Right kidney (tissue), 1 donor: Measurements from ENCODE around the gene KCNC4.

Source experiments
- DNase-seq: peaks from one replicate; pipeline ENCODE4 v3.0.0-alpha.2; 2016

Gene KCNC4

DNA sequence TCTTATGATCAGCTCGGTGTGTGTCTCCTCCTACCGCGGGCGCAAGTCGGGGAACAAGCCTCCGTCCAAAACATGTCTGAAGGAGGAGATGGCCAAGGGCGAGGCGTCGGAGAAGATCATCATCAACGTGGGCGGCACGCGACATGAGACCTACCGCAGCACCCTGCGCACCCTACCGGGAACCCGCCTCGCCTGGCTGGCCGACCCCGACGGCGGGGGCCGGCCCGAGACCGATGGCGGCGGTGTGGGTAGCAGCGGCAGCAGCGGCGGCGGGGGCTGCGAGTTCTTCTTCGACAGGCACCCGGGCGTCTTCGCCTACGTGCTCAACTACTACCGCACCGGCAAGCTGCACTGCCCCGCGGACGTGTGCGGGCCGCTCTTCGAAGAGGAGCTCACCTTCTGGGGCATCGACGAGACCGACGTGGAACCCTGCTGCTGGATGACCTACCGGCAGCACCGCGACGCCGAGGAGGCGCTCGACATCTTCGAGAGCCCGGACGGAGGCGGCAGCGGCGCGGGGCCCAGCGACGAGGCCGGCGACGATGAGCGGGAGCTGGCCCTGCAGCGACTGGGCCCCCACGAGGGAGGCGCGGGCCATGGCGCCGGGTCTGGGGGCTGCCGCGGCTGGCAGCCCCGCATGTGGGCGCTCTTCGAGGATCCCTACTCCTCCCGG is 1.5 kb downstream of the KCNC4 start:
- peak; percentile 49 for DNase-seq

DNA sequence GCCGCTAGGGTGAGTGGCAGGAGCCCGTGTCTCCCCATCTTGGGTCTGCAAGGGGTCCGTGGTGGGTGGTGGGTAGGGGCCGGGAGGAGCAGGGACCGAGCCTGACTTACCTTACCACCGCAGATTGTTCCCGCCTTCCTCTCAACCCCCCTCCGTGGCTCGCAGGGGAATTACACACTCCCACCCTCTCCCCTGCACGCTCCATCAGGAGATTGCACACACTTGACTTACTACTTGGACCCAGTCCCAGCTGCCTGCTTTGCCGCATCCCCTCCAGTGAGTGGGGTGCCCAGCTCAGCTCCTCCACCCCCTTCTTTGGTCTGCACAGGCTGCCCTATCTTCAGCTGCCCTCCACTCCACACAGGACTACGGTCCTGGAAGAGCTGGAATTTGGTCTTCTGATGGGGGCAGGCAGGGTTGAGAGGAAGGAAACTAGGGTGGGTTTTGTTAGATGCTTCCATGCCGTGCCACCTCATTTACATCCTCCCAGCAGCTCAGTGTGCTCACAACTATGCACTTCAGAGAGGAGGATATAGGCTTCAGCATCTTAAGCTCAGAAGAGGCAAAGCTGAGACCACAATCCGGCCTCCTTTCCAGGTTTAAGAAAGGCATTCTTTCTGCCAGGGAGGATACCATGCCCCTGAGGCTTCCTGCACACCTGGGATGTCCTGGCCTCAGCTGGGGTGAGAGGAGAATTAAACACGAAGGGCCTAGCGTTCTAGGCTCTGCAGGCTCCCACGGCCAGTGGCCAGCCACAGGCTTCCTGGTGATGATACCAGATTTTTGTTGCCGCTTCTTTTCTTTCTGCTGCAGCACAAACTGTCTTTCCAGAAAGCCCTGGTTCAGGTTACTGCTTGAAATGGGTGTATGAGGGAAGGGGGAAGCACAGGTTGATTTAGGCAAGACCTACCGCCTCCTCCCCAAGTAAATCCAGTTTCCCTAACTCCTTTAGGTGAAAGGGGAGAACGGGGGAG is 2.3 kb downstream of the KCNC4 start:
- DNase-seq: no peak

DNA sequence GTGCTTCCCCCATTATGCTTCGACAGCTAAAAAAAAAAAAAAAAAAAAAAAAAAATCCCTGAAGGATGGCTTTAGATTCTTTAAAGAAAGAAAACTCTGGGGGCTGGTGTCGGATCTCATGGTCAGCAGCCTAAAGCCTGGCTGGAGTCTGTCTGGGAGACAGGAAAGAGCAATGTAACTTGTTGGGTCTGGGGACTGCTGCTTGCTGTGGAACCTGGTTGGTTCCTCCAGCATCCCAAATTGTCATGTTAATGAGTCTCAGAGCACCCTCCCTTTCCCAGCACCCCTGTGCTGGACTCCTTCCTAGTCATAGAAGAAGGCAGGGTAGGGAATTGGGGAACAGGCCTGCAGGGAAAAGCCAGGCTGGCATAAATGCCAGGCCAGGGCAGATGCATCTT is 3.0 kb downstream of the KCNC4 start:
- DNase-seq: no peak

DNA sequence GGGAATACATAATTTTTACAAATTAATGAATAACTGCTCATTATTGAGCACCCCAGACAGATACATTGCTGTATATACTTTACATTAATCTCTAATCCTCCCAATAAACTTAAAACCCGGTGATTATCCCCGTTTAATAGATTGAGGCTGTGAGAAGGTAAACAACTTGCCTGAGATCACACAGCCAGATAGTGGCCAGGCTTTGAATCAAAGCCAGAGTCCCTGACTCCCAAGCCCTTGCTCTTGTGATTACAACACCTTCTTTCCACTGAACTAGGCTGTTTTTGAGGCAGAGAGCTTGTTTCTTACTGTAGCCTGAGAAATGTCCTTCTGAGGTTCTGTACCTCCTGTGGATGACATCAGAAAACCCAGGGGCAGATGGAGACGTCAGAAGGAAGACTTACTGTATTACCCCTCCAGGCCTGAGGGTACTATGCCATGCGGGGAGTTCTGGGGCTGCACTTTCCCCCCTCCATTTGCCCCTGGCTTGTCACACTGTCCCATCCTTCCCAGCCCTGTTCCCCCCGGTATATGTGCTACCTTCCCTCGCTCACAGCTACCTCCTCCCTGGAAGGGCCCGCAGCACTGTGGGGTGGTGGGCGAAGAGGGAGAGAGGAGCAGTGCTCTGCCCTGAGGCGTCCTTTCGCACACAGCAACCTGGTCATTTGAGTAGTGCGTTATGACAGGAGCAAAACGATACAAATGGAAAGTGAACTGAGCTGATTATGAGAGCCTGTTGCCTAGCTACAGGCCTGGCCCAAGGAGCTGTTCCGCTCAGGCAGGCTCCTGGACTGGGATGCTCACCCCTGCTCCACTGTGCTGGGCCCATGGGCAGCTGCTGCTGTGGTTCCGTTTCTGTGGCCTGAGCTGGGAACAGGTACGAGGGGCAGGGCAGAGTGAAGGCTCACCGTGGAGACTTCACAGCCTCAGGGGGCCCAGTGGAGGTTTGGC is 4.6 kb downstream of the KCNC4 start:
- DNase-seq: no peak

DNA sequence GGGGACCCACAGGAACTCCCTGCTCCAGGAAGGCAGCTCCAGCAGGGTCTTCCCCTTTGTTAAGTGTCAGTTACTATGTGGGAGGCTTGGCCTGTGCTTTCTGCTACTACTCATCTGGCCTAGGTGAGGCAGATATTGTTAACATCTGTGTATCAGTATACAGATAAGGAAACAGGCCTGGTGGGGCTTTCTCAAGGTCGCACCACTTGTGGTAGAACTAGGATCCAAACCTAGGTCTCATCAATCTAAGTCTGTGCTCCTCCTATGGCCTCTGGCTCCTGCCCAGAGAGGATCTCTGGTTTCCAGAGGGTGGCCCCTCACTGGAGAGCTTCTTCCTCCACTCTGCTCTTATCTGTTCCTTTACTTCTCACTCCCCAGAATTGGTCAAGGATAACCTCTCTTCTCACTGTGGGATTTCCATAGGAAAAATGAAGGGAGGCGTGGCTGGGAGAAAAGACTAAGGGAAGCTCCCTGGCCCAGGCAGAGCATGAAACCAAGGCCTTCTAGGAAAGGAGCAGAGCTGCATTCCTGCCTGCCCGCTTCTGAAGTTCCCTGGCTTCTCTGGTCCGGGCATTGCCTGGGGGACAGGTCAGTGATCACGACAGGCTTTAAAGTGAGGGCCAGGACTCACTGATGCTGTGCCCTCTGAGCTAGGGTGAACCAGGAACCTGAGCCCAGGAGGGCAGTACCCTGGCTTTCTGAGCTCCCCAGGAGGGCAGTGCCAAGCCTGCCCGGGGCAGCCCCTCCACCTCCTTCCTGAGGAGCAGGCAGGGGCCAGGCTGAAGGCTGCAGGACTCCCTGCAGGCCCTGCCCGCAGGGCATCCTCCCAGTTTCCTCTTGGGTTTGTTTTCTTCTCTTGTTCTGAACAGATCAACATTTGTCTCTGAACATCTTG is 5.8 kb downstream of the KCNC4 start:
- no peak for DNase-seq

DNA sequence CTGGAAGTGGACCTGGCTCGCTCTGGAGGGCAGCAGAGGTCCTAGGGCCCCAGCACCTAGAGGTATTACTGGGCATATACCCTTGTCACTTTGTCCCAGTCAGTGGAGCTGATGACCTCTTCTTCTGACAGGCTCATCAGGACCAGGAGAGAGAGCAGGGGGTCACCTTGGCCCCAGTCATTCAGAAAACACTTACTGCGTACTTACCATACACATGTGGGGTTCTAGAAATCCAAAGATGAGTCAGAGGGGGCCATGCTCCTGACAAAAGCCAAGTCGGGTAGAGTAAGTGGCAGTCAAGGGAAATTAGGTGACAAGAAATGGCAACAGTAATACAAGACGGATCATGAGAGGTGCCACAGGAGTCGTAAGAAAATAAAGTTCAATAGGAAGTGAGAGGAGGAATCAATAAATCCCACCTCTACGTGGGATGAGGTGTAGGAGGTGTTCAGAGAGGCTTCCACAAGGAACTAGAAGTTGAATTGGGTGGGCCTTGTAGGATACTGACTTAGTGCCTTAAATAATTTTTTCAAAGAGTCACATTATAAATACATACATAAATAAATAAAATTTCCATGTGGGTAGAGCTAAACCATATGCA is 6.8 kb downstream of the KCNC4 start:
- no peak for DNase-seq

DNA sequence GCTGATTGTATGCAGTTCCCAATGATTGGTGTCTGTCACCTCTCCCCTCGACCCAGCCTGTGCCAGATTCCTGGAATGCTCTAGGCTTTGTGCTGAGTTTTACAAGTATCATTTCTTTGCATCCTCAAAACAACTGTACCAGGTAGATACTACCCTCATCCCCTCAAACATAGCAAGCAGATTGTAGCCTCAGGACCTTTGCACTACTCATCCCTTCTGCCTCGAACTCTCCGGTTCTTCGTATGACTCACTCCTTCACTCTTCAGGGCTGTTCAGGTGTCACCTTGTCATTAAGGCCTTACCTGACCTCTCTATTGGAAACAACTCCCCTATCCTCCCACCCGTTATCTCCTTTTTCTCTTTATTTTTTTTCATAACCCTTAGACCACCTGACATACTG is 8.0 kb downstream of the KCNC4 start:
- no peak for DNase-seq

DNA sequence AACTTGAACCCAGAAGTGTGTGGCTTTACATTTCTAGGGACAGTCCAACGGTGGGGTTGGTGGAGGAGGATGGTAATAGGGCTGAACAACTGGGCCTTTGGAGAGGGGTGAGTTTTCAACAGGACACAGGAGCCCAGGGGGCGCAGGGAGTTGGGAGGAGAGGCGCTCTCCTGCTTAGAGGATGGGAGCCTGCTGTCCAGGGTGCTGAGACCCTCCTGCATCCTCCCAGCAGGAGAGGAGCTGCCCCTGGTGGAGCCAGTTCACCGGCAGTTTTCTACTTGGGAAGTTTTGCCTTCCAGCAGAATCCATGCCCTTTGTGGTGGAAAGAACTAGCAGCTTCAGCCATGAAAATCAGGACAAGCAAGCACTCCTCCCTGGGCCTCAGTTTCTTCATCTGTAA is 8.6 kb downstream of the KCNC4 start:
- no peak for DNase-seq

DNA sequence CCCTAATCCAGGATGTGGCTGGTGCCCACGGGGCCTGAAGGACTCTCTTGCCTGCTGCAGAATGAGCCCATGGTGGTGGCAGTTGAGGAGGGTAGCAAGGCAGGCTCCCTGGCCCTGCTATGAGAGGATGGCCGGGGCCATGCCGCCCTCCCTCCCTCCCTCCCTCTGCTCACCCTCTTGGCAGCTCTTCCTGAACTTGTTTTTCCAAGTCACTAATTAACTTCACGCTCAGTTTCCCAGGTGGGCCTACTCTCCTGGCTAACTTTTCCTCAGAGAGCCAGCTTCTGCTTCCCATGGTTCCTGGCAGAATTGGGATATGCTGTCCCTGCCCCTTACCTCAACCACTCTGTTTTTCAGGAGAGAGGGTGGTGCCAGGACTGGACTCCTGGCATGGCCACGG is 10.2 kb downstream of the KCNC4 start:
- DNase-seq: no peak

DNA sequence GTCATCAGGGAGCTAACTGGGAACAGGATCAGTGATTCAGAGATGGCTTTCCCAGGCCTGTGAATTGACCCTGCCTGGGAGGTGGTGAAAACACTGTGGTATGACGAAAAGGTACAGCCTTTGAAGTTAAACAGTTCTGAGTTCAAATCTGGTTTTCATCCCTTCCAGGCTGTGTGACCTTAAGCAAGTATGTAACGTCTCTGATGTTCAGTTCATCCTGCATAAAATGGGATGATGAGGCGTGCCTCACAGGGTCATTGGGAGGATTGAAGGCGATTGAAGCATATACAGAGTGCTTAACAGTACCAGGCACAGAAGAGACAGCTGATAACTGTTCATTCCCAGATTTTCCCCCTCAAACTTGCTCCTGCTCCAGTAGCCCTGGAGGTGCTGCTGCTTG is 11.0 kb downstream of the KCNC4 start:
- DNase-seq: no peak

DNA sequence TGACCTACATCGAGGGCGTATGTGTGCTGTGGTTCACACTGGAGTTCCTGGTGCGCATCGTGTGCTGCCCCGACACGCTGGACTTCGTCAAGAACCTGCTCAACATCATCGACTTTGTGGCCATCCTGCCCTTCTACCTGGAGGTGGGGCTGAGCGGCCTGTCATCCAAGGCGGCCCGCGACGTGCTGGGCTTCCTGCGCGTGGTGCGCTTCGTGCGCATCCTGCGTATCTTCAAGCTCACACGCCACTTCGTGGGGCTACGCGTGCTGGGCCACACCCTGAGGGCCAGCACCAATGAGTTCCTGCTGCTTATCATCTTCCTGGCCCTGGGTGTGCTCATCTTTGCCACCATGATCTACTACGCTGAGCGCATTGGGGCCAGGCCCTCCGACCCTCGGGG is 13.0 kb downstream of the KCNC4 start:
- DNase-seq: no peak

DNA sequence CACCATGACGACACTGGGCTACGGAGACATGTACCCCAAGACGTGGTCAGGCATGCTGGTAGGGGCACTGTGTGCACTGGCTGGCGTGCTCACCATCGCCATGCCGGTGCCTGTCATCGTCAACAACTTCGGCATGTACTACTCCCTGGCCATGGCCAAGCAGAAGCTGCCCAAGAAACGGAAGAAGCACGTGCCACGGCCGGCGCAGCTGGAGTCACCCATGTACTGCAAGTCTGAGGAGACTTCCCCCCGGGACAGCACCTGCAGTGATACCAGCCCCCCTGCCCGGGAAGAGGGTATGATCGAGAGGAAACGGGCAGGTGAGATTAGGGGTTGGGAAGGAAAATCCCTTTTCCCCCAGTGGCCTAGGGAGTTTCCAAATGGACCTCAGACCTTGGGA is 13.5 kb downstream of the KCNC4 start:
- no peak for DNase-seq

DNA sequence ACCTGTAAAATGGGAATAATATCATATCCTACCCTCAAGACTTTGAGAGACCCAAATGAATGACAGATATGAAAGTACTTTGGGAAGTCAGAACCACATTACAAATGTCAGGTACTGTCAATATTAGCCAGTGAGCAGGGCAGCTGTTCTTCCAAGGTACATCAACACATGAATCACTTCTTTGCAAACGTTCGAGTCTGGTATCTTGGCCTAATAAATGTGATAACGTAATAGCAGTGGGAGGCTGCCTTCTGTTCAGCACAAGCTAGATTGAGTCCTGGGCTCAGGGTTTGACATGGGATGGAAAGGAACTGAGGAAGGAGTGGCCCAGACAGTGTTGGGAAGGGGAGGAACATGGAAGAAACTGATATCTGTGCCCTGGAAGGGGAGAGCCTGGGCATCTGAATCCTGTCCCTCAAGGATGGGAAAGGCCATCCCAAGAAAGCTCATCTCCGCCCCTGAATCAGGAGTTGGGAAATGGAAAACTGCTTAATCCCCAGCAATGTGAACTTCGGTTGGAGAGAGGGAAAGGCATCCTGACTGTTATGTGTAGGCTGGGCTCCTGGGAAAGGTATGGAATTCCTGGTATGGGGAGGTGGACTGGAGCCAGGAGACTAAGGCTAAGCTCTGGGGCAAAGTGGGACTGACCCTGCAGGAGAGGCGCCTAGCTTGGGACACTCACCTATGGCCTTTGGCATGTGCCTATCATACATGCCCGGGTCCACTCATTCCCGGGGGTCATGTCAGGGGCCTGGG is 14.3 kb downstream of the KCNC4 start:
- DNase-seq: no peak

DNA sequence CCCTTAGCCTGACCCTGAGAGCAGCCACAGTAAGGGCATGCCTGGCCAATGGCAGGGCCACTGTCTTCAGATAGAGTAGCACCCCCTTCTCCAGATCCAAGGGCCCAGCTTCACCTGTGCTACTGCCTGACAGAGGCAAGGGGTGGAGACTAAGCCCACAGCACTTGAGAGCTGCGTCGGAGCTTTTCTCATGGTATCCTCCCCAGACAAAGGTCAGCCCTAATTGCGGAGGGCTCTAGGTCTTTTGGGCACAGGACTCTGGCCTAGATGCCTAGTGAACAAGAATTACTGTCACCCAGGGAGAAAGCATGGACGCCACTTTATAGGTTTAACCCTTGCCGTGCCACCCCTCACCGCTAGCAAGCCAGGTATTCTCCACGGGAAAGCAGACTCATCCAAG is 15.1 kb downstream of the KCNC4 start:
- no peak for DNase-seq

DNA sequence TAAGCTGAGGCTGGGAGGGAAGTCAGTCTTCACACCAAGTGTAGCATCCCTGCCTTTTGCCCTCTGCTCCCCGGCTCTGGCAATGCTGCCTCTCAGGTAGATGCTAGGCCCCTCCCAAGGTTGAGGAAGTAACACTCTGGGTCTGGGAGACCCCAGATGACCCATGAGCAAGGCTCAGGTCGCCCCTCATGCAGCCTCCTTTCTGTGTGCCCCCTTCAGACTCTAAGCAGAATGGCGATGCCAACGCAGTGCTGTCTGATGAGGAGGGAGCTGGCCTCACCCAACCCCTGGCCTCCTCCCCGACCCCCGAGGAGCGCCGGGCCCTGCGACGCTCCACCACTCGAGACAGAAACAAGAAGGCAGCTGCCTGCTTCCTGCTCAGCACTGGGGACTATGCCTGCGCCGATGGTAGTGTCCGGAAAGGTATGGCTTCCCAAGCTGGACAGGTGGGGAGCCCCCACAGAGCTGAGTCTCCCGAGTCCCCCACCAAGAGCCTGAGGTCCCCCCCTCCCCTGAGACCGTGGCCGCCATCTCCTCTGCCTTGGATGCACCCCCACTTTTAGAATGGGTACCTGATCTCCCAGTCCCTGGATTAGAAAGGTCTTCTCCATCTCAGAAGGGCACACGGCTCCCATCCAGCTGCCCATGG is 15.8 kb downstream of the KCNC4 start:
- DNase-seq: no peak

DNA sequence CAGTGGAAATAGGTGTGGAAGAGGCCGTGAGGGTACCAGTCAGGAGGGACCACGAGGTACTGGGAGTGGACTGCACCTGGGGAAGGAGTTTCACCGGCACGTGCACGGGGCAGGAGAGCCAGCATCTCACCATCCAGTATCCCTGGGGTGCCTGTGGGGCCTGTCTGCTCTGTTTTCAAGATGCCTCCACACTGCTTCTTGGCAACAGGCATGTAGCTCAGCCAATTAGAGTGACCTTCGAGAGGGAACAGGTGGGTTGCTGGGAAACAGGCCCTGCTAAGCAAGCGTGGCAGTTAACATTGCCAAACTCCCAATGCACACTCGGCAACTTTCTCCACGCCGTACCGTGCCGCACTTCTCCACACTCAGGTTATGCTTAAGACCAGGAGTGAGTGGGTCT is 17.7 kb downstream of the KCNC4 start:
- DNase-seq: no peak

DNA sequence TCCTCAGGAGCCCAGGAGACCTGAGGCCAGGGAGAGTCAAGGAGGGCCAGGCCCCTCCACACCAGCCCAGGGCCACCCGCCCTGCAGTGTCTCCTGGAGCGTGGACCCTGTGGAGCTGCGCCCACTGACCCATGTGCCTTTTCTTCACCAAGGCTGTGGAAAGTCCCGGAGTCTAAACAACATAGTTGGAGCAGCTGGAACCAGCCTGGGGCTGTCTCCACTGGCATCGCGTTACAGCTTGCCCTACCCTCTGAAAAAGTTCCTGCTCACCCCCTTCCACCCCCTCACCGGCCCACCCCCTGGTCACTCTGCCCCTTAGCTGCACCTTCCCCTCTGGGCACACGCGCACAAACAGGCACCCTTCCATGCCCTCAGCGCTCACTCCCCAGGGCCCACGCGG is 18.3 kb downstream of the KCNC4 start:
- DNase-seq: no peak

DNA sequence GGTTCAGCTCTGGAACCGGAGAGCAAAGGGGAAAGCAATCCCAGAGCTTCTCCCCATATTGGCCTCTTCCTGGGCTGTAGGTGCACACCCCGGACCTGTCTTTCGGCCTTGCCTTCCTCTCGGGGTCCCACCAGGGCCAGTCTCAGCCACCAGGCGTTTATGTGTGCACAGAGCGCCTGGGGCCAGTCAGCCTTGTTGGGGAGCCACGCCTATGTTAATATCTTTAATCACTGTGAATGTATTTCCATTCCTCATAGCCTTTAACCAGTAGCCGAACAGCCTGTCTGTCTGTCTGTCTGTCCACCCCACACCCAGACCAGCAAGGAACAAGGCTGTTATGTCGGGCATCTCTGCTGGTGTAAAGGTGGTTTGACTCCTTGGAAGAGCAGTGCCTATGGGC is 18.8 kb downstream of the KCNC4 start:
- DNase-seq: no peak

DNA sequence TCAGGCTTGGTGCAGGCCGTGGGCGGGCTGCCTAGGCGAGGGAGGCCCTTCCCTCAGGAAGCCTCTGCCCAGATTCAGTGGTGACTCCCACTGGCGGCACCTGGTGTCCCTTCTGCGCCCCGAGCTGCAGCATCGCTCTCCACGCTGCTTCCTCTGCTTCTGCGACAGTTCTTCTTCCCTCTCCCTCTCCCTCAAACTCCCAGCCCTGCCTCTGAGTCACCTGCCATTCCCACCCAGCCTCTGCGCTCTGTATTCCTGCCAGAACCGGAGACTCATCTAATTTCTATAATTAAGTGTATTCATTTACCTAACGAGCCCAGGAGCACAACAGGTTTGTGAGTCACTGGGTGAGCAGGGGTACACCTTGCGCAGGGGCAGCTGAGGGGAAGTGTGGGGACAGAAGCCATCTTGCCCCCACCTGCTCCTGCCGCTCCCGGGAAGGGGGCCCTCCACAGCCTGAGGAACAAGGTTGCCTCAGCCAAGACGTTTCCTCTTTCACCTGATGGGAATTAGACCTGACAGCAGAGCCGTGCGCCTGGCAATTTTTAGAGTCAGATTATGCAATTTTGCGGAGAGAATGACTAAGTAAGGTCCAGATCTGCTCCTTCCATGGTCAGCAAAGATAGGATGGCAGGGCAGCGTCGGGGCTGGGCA is 19.4 kb downstream of the KCNC4 start:
- DNase-seq: no peak
